Measurements from ENCODE around the gene SOWAHC.
A peak's percentile ranks its signal among the peaks of the same experiment; 100 is the strongest.
"Not testable (repeated sequence)": the region's sequence is repeated elsewhere in the genome, so short reads cannot be mapped to it uniquely, and the experiment has no call there.

SOWAHC gene

GRCh38 chr2:109613922-109614714 is at the start of gene SOWAHC, which contains the start of gene SEPTIN10:
SOWAHC (plus strand) TSS chr2:109614364; CDS start chr2:109614490, 126 bp downstream.
SEPTIN10 (minus strand) TSS chr2:109613966; CDS start chr2:109613827, 139 bp downstream.
- H3K4me3 Mint-ChIP-seq, result peak within 1 kb of the TSS; percentile 75
- no peaks in the 10 kb centered on the region for H3K9me3 Mint-ChIP-seq
- peak; percentile 74 for ATAC-seq (replicated peaks; ENCODE audit: extremely low read depth, poor library complexity, severe bottlenecking)
- H3K36me3 Mint-ChIP-seq (ENCODE audit: insufficient read depth), result peaks cover 8% of the 10 kb centered on the region
- DNase-seq (ENCODE audit: low spot score in 2 of 2), result peak; percentile 41 to 48
- H3K27me3 Mint-ChIP-seq, result peaks cover 84% of the 10 kb centered on the region
- peaks cover 8% of the 10 kb centered on the region for H3K4me1 Mint-ChIP-seq
- H3K27ac Mint-ChIP-seq (ENCODE audit: low read depth), result no peak within 1 kb of the TSS

- Mint-ChIP-seq H3K4me3 (no peak overlapping the region), H3K27ac (ENCODE audit: low read depth) (no peak overlapping the region), H3K27me3 (peaks cover 48% of the 10 kb centered on the region), H3K4me1 (no peaks in the 10 kb centered on the region), H3K9me3 (no peaks in the 10 kb centered on the region), H3K36me3 (ENCODE audit: insufficient read depth) (no peaks in the 10 kb centered on the region)
- DNase-seq (ENCODE audit: low spot score in 2 of 2) (no peak), ATAC-seq (replicated peaks; ENCODE audit: extremely low read depth, poor library complexity, severe bottlenecking) (no peak)
Measured at GRCh38 chr2:109575373-109575772, 38.8 kb upstream of the SOWAHC start.

GRCh38 chr2:109577630-109578029 is 36.5 kb upstream of the SOWAHC start:
- ATAC-seq (replicated peaks; ENCODE audit: extremely low read depth, poor library complexity, severe bottlenecking); H3K27ac Mint-ChIP-seq (ENCODE audit: low read depth); H3K36me3 Mint-ChIP-seq (ENCODE audit: insufficient read depth); DNase-seq (ENCODE audit: low spot score in 2 of 2); H3K4me1 Mint-ChIP-seq; H3K4me3 Mint-ChIP-seq; H3K9me3 Mint-ChIP-seq: not testable (repeated sequence)
- H3K27me3 Mint-ChIP-seq, result peaks cover 42% of the 10 kb centered on the region

GRCh38 chr2:109582928-109583895 is 31.0 kb upstream of the SOWAHC start:
- peaks cover 29% of the 10 kb centered on the region for H3K27me3 Mint-ChIP-seq
- no peak overlapping the region for H3K27ac Mint-ChIP-seq (ENCODE audit: low read depth)
- H3K36me3 Mint-ChIP-seq (ENCODE audit: insufficient read depth), result peaks cover 1% of the 10 kb centered on the region
- H3K4me1 Mint-ChIP-seq, result no peaks in the 10 kb centered on the region
- DNase-seq (ENCODE audit: low spot score in 2 of 2), result no peak
- H3K4me3 Mint-ChIP-seq, result no peak overlapping the region
- no peak for ATAC-seq (replicated peaks; ENCODE audit: extremely low read depth, poor library complexity, severe bottlenecking)
- H3K9me3 Mint-ChIP-seq, result no peaks in the 10 kb centered on the region

GRCh38 chr2:109586687-109587086 is 27.5 kb upstream of the SOWAHC start:
- Mint-ChIP-seq H3K27ac (ENCODE audit: low read depth) (no peak overlapping the region), H3K4me1 (no peaks in the 10 kb centered on the region), H3K36me3 (ENCODE audit: insufficient read depth) (peaks cover 1% of the 10 kb centered on the region), H3K9me3 (no peaks in the 10 kb centered on the region), H3K4me3 (no peak overlapping the region), H3K27me3 (peaks cover 34% of the 10 kb centered on the region)
- no peak for DNase-seq (ENCODE audit: low spot score in 2 of 2)
- ATAC-seq (replicated peaks; ENCODE audit: extremely low read depth, poor library complexity, severe bottlenecking), result no peak

DNA sequence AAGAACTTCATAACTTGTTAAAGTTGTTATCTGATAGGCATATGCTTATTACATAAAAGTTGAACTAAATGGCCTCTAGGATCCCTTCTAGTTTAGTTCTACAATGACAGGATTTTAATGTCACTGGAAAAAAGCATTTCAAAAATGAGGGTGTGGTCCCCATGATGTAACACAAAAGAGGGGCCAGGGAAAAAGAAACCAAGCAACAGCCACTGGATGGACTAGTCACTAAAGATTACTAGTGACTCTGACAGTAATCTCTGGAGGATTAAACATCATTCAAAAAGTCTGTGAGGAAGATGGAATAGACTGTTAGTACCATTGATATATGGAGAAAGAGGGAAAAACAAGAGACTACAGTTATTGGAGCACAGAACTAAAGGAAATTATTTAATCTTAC is 23.0 kb upstream of the SOWAHC start:
- Mint-ChIP-seq H3K36me3 (ENCODE audit: insufficient read depth) (peaks cover 1% of the 10 kb centered on the region), H3K4me3 (no peak overlapping the region), H3K27me3 (peaks cover 47% of the 10 kb centered on the region), H3K4me1 (no peaks in the 10 kb centered on the region), H3K27ac (ENCODE audit: low read depth) (no peak overlapping the region), H3K9me3 (no peaks in the 10 kb centered on the region)
- ATAC-seq (replicated peaks; ENCODE audit: extremely low read depth, poor library complexity, severe bottlenecking), result no peak
- no peak for DNase-seq (ENCODE audit: low spot score in 2 of 2)

- DNase-seq (ENCODE audit: low spot score in 2 of 2) (no peak), ATAC-seq (replicated peaks; ENCODE audit: extremely low read depth, poor library complexity, severe bottlenecking) (no peak)
- Mint-ChIP-seq H3K4me1 (no peaks in the 10 kb centered on the region), H3K27ac (ENCODE audit: low read depth) (no peak overlapping the region), H3K4me3 (no peak overlapping the region), H3K27me3 (peaks cover 41% of the 10 kb centered on the region), H3K36me3 (ENCODE audit: insufficient read depth) (no peaks in the 10 kb centered on the region), H3K9me3 (no peaks in the 10 kb centered on the region)
Measured at GRCh38 chr2:109592905-109593304, 21.3 kb upstream of the SOWAHC start.

- H3K27ac Mint-ChIP-seq (ENCODE audit: low read depth), result no peak overlapping the region
- no peaks in the 10 kb centered on the region for H3K4me1 Mint-ChIP-seq
- DNase-seq (ENCODE audit: low spot score in 2 of 2) (no peak), ATAC-seq (replicated peaks; ENCODE audit: extremely low read depth, poor library complexity, severe bottlenecking) (no peak)
- no peaks in the 10 kb centered on the region for H3K9me3 Mint-ChIP-seq
- H3K36me3 Mint-ChIP-seq (ENCODE audit: insufficient read depth), result no peaks in the 10 kb centered on the region
- peaks cover 41% of the 10 kb centered on the region for H3K27me3 Mint-ChIP-seq
- H3K4me3 Mint-ChIP-seq, result no peak overlapping the region
Measured at GRCh38 chr2:109594246-109594885, 19.8 kb upstream of the SOWAHC start.

- ATAC-seq (replicated peaks; ENCODE audit: extremely low read depth, poor library complexity, severe bottlenecking), result no peak
- Mint-ChIP-seq H3K4me1 (no peaks in the 10 kb centered on the region), H3K4me3 (no peak overlapping the region), H3K9me3 (no peaks in the 10 kb centered on the region), H3K27me3 (peaks cover 46% of the 10 kb centered on the region), H3K27ac (ENCODE audit: low read depth) (no peak overlapping the region), H3K36me3 (ENCODE audit: insufficient read depth) (no peaks in the 10 kb centered on the region)
- DNase-seq (ENCODE audit: low spot score in 2 of 2), result no peak
Measured at GRCh38 chr2:109595644-109596043, 18.5 kb upstream of the SOWAHC start.

GRCh38 chr2:109597283-109597682 is 16.9 kb upstream of the SOWAHC start:
- H3K27me3 Mint-ChIP-seq, result peaks cover 52% of the 10 kb centered on the region
- H3K27ac Mint-ChIP-seq (ENCODE audit: low read depth), result no peak overlapping the region
- DNase-seq (ENCODE audit: low spot score in 2 of 2) (no peak), ATAC-seq (replicated peaks; ENCODE audit: extremely low read depth, poor library complexity, severe bottlenecking) (no peak)
- H3K36me3 Mint-ChIP-seq (ENCODE audit: insufficient read depth), result no peaks in the 10 kb centered on the region
- no peaks in the 10 kb centered on the region for H3K4me1 Mint-ChIP-seq
- H3K4me3 Mint-ChIP-seq, result no peak overlapping the region
- no peaks in the 10 kb centered on the region for H3K9me3 Mint-ChIP-seq

- H3K9me3 Mint-ChIP-seq, result no peaks in the 10 kb centered on the region
- no peaks in the 10 kb centered on the region for H3K4me1 Mint-ChIP-seq
- peaks cover 51% of the 10 kb centered on the region for H3K27me3 Mint-ChIP-seq
- H3K27ac Mint-ChIP-seq (ENCODE audit: low read depth), result no peak overlapping the region
- ATAC-seq (replicated peaks; ENCODE audit: extremely low read depth, poor library complexity, severe bottlenecking) (no peak), DNase-seq (ENCODE audit: low spot score in 2 of 2) (no peak)
- no peak overlapping the region for H3K4me3 Mint-ChIP-seq
- no peaks in the 10 kb centered on the region for H3K36me3 Mint-ChIP-seq (ENCODE audit: insufficient read depth)
Measured at GRCh38 chr2:109601783-109602182, 12.4 kb upstream of the SOWAHC start.

GRCh38 chr2:109602617-109603188 is 11.5 kb upstream of the SOWAHC start:
- no peaks in the 10 kb centered on the region for H3K9me3 Mint-ChIP-seq
- no peak overlapping the region for H3K27ac Mint-ChIP-seq (ENCODE audit: low read depth)
- H3K4me3 Mint-ChIP-seq, result no peak overlapping the region
- H3K36me3 Mint-ChIP-seq (ENCODE audit: insufficient read depth), result no peaks in the 10 kb centered on the region
- ATAC-seq (replicated peaks; ENCODE audit: extremely low read depth, poor library complexity, severe bottlenecking), result no peak
- no peaks in the 10 kb centered on the region for H3K4me1 Mint-ChIP-seq
- peaks cover 56% of the 10 kb centered on the region for H3K27me3 Mint-ChIP-seq
- DNase-seq (ENCODE audit: low spot score in 2 of 2), result no peak
